Osteoblast (primary cell): ENCODE measurements around the gene PPP1R3A. TPM values are rescaled to one million over a fixed set of nuclear protein-coding genes. Genes with fewer than 3 reads are reported as not detected.

Experiments used
- DNase-seq: peaks from one replicate; pipeline ENCODE4 v3.0.0; 2011; ENCODE audit warnings: low spot score, mixed read lengths; ENCODE audit not compliant: insufficient read length; ENCODE audit errors: missing footprints
- H2AFZ ChIP-seq: 2 replicates; pipeline ENCODE4 v1.6.0; 2011; ENCODE audit warnings: mild to moderate bottlenecking, low read length
- H3K27ac ChIP-seq: 2 replicates; pipeline ENCODE4 v1.5.1; 2011; ENCODE audit warnings: mild to moderate bottlenecking, low read depth, low read length, moderate library complexity
- H3K27me3 ChIP-seq: 2 replicates; pipeline ENCODE4 v1.6.0; 2012; ENCODE audit warnings: mild to moderate bottlenecking, control low read depth, inconsistent platforms, low read length, moderate library complexity; ENCODE audit not compliant: insufficient read depth
- H3K36me3 ChIP-seq: 2 replicates; pipeline ENCODE4 v1.5.1; 2011; ENCODE audit warnings: mild to moderate bottlenecking, low read length, control low read depth, moderate library complexity; ENCODE audit not compliant: insufficient read depth
- H3K4me1 ChIP-seq: 2 replicates; pipeline ENCODE4 v1.5.1; 2011; ENCODE audit warnings: mild to moderate bottlenecking, low read length, control low read depth, moderate library complexity; ENCODE audit not compliant: insufficient read depth
- H3K4me2 ChIP-seq: 2 replicates; pipeline ENCODE4 v1.6.0; 2011; ENCODE audit warnings: mild to moderate bottlenecking, low read length; ENCODE audit not compliant: insufficient read depth
- H3K4me3 ChIP-seq: fragments of 200-600 bp; sonication (generic); 3 replicates; pipeline ENCODE4 v1.5.1; 2012; ENCODE audit warnings: mild to moderate bottlenecking, low read length, inconsistent platforms; ENCODE audit not compliant: insufficient read depth
- H3K79me2 ChIP-seq: 2 replicates; pipeline ENCODE4 v1.6.0; 2012; ENCODE audit warnings: mild to moderate bottlenecking, low read length, control low read depth, inconsistent platforms; ENCODE audit not compliant: insufficient read depth
- H3K9me3 ChIP-seq: 2 replicates; pipeline ENCODE4 v1.5.1; 2011; ENCODE audit warnings: low read depth, low read length, control low read depth
- H4K20me1 ChIP-seq: 2 replicates; pipeline ENCODE4 v1.6.0; 2012; ENCODE audit warnings: mild to moderate bottlenecking, low read length, control low read depth; ENCODE audit not compliant: insufficient read depth
- CTCF ChIP-seq: IDR thresholded peaks from 2 replicates; pipeline ENCODE4 v1.5.1; 2011; ENCODE audit warnings: mild to moderate bottlenecking, low read depth, low read length, moderate library complexity; ENCODE audit errors: extremely low read depth
- total RNA-seq: library from RNA; depleted of rRNA; stranded (reverse); fragments of >200 nt; gene quantifications from 2 replicates; pipeline ENCODE4 v1.2.3, GENCODE V29; 2012

The PPP1R3A gene
- total RNA-seq, 1 donor = not detected

- Histone ChIP-seq H3K79me2 (no peaks in the 10 kb centered on the region), H2AFZ (no peak overlapping the region), H3K9me3 (no peaks in the 10 kb centered on the region), H3K27me3 (no peaks in the 10 kb centered on the region), H4K20me1 (no peaks in the 10 kb centered on the region), H3K36me3 (no peaks in the 10 kb centered on the region), H3K4me1 (no peaks in the 10 kb centered on the region), H3K27ac (no peak overlapping the region), H3K4me3 (no peak overlapping the region), H3K4me2 (no peak overlapping the region)
- DNase-seq = no peak
- no peak for TF ChIP-seq CTCF
Measured at GRCh38 chr7:113883096-113883495, 35.7 kb downstream of the PPP1R3A start.

- no peaks in the 10 kb centered on the region for H4K20me1 ChIP-seq
- H3K36me3 ChIP-seq = no peaks in the 10 kb centered on the region
- H3K27ac ChIP-seq = no peak overlapping the region
- no peak for TF ChIP-seq CTCF
- no peaks in the 10 kb centered on the region for H3K9me3 ChIP-seq
- H3K4me3 ChIP-seq = no peak overlapping the region
- no peak overlapping the region for H3K4me2 ChIP-seq
- no peak for DNase-seq
- H3K27me3 ChIP-seq = no peaks in the 10 kb centered on the region
- H3K4me1 ChIP-seq = no peaks in the 10 kb centered on the region
- H2AFZ ChIP-seq = no peak overlapping the region
- no peaks in the 10 kb centered on the region for H3K79me2 ChIP-seq
Measured at GRCh38 chr7:113880559-113880958, 38.2 kb downstream of the PPP1R3A start.

- no peak for TF ChIP-seq CTCF
- no peak overlapping the region for H3K27ac ChIP-seq
- no peaks in the 10 kb centered on the region for H3K4me1 ChIP-seq
- no peak overlapping the region for H3K4me3 ChIP-seq
- H2AFZ ChIP-seq = no peak overlapping the region
- H3K4me2 ChIP-seq = no peak overlapping the region
- no peaks in the 10 kb centered on the region for H3K36me3 ChIP-seq
- no peaks in the 10 kb centered on the region for H3K27me3 ChIP-seq
- H4K20me1 ChIP-seq = no peaks in the 10 kb centered on the region
- H3K79me2 ChIP-seq = no peaks in the 10 kb centered on the region
- no peaks in the 10 kb centered on the region for H3K9me3 ChIP-seq
- DNase-seq = no peak
Measured at GRCh38 chr7:113878394-113878992, 40.3 kb downstream of the PPP1R3A start.

GRCh38 chr7:113875224-113875623 is 43.6 kb downstream of the PPP1R3A start:
- TF ChIP-seq CTCF = no peak
- no peak overlapping the region for H3K27ac ChIP-seq
- H4K20me1 ChIP-seq = no peaks in the 10 kb centered on the region
- no peak overlapping the region for H2AFZ ChIP-seq
- no peak for DNase-seq
- H3K27me3 ChIP-seq = no peaks in the 10 kb centered on the region
- no peaks in the 10 kb centered on the region for H3K9me3 ChIP-seq
- H3K4me2 ChIP-seq = no peak overlapping the region
- no peaks in the 10 kb centered on the region for H3K79me2 ChIP-seq
- no peak overlapping the region for H3K4me3 ChIP-seq
- no peaks in the 10 kb centered on the region for H3K4me1 ChIP-seq
- no peaks in the 10 kb centered on the region for H3K36me3 ChIP-seq
